NCI-H1436 treated with DMSO at 0.1 percent for 48 hours (cell line): ENCODE measurements around the gene MAGEB4.
"Not testable (repeated sequence)": the region's sequence is repeated elsewhere in the genome, so short reads cannot be mapped to it uniquely, and the experiment has no call there.

Source experiments
- DNase-seq: peaks from one replicate; lab custom pipeline; 2025; lab: John Stamatoyannopoulos, UW

The MAGEB4 gene, protein sequence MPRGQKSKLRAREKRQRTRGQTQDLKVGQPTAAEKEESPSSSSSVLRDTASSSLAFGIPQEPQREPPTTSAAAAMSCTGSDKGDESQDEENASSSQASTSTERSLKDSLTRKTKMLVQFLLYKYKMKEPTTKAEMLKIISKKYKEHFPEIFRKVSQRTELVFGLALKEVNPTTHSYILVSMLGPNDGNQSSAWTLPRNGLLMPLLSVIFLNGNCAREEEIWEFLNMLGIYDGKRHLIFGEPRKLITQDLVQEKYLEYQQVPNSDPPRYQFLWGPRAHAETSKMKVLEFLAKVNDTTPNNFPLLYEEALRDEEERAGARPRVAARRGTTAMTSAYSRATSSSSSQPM

DNA sequence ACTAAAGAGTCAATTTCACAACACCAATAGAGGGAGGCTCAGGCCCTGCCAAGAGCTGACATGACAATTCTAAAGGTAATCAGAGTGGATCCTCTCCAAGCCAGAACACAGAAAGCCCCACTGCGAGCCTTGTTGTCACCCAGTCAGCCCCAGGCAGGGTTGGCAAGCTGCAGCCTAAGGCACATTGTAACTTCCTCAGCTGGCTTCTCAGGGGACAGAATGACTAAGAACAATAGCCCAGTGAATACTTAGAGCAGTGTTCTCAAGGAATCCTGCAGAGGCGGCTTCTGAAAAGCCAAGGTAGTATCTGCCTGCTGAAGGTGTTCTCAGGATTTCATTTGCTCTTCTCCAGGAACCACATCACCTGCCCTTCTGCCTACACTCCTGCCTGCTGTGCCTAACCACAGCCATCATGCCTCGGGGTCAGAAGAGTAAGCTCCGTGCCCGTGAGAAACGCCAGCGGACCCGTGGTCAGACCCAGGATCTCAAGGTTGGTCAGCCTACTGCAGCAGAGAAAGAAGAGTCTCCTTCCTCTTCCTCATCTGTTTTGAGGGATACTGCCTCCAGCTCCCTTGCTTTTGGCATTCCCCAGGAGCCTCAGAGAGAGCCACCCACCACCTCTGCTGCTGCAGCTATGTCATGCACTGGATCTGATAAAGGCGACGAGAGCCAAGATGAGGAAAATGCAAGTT is at the start of gene MAGEB4:
MAGEB4 (plus strand) TSS at position 277 of the 692 bp plus-strand sequence; CDS start at position 413, 136 bp downstream.
- no peak for DNase-seq

DNA sequence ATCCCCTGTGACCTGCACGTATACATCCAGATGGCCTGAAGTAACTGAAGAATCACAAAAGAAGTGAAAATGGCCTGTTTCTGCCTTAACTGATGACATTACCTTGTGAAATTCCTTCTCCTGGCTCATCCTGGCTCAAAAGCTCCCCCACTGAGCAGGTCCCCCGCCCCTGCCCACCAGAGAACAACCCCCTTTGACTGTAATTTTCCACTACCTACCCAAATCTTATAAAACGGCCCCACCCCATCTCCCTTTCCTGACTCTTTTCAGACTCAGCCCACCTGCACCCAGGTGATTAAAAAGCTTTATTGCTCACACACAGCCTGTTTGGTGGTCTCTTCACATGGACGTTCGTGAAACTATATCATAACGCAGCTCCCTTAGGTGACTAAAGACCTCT is 47.9 kb upstream of the MAGEB4 start:
- DNase-seq = not testable (repeated sequence)

DNA sequence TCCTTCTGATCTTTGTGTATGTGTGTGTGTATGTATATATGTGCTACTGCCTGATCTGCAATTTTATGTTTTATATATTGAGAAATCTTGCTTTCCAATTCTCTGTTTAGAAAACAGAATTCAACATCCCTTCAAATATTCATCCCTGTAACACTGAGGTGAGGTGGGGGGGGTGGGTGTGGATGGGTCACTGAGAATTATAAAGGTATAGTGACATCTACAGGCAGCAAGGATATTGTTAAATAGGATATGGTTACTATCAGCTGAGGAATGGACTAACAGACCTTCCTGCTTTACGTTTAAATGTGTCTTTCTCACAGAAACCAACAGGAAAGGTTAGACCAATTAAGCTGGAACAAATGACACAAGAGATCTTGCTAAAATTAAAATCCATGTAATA is 45.5 kb upstream of the MAGEB4 start:
- DNase-seq = no peak

DNA sequence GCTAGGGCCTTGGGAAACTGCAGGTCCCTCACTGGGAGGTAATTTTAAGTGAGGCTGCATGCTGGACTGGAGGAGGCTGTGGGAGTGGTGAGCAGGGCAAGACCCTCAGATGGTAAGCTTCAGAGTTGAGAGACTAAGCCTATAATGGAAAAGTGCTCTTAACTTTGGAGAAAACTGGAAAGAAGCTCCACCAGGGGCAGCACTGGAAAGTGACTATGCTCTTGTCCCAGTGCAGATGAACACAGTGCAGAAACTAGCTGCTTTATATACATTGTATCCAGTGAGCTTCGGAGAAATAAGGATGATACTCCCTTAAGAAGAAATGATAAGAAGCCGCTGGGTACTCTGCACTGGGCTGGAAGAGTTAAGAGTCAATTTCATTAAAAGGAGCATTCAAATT is 29.6 kb upstream of the MAGEB4 start:
- DNase-seq = no peak

DNA sequence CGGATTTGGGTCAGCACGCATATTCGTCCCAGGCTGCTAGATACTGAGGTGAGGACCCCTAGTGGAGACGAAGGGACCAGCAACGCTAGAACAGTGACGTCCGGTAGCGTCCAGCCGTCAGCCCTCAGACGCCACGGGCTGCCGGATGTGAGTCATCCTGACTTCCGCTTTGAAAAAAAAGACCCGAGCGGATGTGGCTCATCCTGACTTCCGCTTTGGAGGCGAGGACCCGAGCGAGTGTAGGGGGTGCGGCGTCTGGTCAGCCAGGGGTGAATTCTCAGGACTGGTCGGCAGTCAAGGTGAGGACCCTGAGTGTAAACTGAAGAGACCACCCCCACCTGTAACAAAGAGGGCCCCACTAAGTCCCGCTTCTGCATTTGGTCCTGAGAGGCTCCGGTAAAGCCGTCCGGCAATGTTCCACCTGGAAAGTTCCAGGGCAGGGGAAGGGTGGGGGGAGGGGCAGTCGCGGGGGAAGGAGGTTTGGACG is 26.4 kb upstream of the MAGEB4 start, which contains the start of gene MAGEB2:
MAGEB2 (plus strand) TSS at position 207 of the 487 bp plus-strand sequence. CDS start 3,018 bp downstream, outside the sequence.
- no peak for DNase-seq

DNA sequence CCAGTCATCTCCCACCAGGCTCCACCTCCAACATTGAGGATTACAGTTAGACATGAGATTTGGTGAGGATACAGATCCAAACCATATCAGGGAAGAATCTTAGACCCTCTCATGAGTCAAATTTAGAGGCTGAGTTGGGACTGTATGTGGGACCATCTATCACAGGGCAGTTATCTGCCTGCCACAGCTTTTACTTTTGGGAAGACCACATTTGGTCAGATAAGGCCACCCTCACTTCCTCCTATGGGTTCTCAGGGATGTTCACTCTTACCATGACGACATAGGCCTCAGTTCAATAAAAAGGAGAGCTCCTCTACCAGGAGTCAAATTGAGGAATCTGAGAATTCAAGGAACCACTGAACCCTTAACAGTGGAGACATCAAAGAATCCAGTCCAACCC is 24.3 kb upstream of the MAGEB4 start:
- no peak for DNase-seq

DNA sequence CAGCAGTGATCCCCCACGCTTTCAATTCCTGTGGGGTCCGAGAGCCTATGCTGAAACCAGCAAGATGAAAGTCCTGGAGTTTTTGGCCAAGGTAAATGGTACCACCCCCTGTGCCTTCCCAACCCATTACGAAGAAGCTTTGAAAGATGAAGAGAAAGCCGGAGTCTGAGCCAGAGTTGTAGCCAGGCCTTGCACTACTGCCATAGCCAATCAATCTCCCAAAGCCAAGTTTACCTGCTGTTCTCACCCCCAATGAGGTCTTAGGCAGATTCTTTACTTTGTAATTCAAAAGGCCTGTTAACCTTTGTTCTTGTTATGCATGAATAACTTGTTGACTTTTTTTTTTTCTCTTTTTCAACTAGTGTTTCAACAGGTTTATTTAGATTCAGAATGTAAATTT is 22.4 kb upstream of the MAGEB4 start:
- DNase-seq = no peak

DNA sequence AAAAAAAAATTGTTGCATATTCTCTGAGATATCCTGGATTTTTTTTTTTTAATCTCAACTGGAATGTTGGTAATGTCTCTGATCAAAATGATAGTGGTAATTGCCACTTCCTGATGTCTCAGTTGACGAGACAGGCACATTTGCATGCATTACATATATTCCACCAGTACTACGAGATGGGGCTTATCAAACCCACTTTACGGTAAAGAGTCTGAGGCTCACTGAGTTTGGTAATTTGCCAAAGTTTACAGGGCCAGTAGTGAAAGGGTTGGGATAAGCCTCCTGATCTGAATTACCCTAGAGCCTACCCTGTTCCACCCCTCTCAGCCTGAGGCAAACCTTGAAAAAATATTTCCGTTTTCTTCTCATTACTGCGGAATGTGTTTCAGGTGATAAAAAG is 21.1 kb upstream of the MAGEB4 start:
- DNase-seq = no peak

DNA sequence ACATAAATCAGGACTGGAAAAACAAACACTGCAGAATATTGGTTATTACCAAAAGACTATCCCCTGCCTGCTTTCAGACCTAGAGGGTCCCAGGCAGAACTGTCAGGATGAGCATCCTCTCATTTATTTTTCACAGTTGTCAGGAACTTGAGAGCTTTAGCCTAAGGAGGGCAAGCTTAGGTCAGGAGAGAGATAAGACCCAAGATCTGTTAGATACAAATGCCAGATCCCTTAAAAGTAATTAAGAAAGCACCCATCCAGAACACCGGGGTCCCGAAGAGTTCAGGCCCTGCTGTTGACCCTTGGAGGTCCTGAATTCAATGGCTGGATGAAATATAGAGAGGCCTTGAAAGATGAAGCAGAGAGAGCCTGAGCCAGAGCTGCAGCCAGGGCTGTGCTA is 17.3 kb upstream of the MAGEB4 start:
- DNase-seq = no peak

DNA sequence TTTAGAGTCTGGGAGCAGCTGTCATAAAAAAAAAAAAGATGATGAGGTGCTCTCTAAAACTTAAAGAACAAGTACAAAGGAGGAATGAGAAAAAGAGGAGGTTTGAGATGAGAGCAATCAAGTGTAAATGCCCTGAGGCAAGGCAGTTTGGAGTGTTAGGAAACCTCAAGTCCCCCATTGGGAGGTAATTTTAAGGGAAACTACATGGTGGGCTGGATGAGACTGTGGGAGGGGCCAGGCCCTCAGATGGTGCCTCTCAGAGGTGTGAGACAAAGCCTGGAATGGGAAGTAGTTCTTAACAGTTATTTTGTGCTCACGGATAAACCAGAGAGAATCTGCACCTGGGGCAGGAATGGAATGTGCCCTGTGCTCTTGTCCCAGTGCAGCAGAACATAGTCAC is 13.3 kb upstream of the MAGEB4 start:
- DNase-seq = no peak

DNA sequence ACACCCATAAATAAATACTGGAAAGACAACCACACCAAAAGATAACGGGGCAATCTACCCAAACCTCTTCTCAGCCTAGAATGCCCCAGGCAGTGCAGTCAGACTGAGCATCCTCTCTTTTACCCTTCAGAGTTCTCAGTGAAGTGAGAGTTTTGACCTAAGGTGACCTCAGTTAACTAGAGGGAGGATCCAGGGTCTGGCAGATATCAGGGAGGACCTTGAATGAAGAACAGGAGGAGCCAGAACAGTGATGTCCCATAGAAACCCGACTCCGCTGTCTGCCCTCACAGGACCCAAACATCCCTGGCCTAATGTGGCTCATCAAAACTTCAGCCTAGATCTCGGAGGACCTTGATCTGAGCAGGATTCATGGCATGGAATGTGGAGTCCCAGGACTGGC is 11.4 kb upstream of the MAGEB4 start, which contains the start of gene MAGEB3:
MAGEB3 (plus strand) TSS at position 263 of the 400 bp plus-strand sequence. CDS start 5,268 bp downstream, outside the sequence.
- no peak for DNase-seq

DNA sequence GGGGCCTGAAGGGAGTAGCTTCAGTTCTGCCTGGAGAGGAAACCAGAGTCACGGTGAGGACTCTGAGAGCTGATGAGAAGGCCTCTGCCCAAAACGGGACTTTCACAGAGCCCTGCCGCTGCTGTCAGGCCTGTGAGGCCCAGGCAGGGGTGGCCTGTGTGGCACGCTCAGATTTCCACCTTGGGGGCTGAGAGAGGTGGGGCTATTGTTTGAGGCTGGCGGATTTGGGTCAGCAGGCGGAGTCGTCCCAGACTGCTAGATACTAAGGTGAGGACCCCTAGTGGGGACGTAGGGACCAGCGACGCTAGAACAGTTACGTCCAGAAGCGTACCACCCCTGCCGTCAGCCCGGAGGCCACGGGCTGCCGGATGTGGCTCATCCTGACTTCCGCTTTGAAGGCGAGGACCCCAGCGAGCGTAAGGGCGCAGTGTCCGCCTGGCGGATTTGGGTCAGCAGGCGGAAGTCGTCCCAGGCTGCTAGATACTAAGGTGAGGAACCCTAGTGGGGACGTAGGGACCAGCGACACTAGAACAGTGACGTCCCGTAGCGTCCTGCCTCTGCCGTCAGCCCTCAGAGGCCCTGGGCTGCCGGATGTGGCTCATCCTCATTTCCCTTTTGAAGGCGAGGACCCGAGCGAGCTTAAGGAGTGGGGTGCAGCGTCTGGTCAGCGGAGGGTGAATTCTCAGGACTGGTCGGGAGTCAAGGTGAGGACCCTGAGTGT is 5.1 kb downstream of the MAGEB4 start, which contains the start of gene MAGEB1:
MAGEB1 (plus strand) TSS at position 378 of the 721 bp plus-strand sequence. CDS start 3,348 bp downstream, outside the sequence.
- no peak for DNase-seq

DNA sequence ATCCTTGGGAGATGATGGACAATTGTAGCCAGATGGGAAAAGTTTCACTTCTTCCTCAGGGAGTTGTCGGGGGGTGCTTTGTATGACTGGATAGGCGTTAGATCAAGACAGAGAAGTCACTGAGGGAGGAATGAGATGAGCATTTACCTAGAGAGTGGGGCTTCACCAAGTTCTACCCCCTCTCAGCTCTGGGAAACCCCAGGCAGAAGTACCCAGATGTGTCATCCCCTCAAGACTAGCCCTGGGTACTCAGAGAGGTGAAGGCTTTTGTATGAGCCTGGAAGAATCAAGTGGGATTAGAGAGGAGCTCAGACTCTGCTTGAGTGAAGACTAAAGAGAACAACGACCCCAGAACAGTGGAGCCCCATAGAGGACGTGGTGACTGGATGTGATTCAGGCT is 7.1 kb downstream of the MAGEB4 start:
- no peak for DNase-seq

DNA sequence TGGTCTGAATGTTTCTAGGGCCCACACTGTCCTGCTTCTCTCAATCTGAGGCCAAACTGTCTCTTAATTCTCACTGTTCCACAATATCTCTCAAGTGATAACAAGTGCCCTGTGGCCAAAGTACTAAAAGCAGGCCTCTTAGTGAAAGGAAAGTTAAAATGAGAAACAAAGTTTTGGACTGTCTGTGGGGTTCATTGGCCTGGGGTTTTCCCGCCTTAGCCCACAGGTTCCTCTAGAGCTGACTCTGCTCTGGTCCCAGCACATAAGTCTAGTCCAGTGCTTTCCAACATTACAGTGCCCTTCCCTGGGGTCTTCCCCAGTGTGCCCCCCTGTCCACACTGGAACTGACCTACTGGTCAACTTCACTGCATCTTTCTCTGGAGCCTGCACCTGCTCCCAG is 11.5 kb downstream of the MAGEB4 start:
- DNase-seq = no peak

DNA sequence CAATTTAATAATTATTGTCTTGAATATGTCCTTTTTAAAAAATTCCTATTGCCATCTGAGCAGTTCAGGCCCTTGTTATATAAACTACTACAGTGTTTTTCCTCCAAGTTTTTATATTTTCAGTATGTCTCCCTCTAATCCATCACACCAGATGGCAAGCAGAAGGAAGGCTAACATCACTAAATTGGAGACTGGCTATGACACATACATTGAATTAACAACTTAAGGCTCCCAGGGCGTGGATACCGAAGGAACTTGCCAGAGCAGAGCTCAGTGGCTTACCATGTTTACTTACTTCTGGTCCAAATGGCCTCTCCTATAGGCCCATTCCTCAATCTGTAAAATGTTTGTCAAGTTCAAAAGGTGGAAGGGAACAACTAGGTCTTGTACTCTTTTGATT is 18.1 kb downstream of the MAGEB4 start:
- DNase-seq = no peak

DNA sequence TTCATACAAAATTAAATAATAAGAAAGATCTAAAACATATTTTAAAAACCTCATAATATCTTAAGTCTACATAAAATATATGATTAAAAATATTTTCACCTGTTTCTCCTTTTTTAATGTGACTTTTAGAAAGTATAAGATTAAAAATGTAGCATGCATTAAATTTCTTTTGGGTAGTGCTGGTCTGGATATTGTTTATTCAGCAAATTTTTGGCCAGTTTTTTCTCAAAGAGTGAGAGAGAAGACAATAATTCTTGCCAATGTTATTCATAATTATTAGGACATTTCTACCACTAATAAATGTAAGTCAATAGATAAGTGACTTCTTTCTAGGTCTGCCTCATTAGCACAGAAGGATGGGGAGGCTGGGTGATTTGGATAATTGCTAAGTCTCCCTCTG is 19.2 kb downstream of the MAGEB4 start:
- no peak for DNase-seq

DNA sequence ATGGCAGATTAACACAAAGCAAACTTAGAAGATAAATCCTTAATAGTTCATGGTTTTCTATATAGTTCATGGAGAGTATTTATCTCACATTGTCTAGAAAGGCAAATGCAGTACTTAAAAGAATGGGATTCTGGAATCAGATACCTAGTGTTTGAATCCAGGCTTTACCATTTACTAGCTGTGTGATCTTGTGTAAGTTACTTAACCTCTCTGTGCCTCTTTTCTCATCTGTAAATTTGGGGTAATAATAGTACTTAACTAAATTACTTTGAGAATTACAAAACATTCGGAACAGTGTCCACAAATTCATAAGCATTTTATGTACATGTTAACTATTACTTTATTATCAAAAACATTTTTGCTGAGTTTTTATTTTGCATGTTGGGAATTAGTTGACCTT is 21.0 kb downstream of the MAGEB4 start:
- no peak for DNase-seq

DNA sequence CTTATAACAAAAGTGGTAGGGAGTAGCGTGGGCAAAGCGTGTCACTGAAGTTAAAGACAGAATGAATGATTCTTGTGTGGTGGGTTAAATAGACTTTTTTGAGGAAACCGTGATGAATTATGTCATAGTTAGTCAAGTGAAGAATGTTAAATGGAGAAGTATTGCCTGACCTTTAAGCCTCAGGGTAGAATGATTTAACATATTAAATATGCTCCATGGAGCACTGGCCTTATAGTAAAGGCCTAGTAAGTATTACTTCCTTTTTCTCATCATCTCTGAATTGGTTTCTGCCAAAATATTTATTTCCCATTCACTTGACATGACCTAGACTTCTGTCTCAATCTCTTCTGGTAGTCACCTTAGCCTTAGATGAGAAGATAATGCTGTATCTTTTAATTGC is 28.8 kb downstream of the MAGEB4 start:
- DNase-seq = no peak

DNA sequence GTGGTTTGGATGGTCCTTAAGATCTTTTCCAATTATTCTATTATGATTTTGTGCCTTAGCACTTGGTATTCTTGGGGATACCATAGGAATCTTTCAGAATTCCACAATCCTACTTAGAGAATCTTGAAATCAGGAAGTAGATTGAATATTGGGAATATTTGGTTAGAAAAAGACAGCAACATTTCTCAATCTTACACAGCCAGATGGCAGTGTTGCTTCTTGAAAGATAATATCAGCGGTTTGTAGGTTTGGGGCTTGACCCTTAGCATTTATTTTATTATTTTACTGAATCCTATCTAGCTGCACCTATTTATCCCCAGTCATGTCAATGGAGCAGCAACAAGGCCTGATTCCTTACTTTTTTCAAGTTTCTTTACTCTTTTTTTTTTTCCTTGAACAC is 33.7 kb downstream of the MAGEB4 start:
- DNase-seq = no peak

DNA sequence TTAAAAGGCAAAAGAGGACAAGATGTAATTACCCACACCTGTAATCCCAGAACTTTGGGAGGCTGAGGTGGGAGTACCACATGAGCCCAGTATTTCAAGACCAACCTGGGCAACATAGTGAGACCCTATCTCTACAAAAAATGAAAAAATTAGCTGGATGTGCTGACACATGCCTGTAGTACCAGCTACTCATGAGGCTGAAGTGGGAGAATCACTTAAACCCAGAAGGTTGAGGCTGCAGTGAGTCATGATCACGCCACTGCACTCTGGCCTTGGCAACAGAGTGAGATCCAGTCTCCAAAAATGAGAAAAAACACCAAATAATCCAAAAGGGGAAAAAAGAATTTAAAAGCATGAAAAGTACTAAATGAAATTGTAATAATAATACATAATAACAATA is 36.6 kb downstream of the MAGEB4 start:
- DNase-seq = no peak

DNA sequence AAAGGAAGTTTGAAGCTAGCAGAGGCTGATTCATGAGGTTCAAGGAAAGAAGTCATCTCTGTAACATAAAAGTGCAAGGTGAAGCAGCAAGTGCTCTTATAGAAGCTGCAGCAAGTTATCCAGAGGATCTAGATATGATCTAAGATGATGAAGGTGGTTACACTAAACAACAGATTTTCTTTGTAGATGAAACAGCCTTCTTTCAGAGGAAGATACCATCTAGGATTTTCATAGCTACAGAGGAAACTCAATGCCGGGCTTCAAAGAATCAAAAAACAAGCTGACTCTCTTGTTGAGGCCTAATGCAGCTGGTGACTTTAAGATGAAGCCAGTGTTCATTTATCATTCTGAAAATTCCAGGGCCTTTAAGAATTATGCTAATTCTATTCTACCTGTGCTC is 38.6 kb downstream of the MAGEB4 start:
- DNase-seq = no peak

DNA sequence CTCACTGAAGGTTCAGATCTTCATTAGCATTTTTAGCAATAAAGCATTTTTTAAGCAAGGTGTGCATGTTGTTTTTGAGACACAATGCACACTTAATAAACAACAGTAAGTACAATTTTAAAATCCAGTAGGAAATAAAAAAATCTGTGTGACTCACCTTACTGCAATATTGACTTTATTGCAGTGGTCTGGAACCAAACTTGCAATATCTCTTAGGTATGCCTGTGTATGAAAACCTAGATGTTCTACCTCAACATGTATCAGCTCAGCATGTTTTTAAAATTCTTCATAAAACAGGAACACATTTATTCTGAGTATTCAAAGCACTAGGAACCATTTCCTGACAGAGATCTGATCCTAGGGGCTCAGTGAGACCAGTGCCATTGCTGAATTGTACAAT is 40.7 kb downstream of the MAGEB4 start:
- no peak for DNase-seq
